ENCODE results near the gene GNB4. TPM values are rescaled to one million over a fixed set of nuclear protein-coding genes. Genes with fewer than 3 reads are reported as not detected.

GNB4 gene
- total RNA-seq, result 100 to 1,000 TPM in 1 of 4 donors, 10 to 100 TPM in 3; 18.2 to 110 (median 47.8) TPM

DNA sequence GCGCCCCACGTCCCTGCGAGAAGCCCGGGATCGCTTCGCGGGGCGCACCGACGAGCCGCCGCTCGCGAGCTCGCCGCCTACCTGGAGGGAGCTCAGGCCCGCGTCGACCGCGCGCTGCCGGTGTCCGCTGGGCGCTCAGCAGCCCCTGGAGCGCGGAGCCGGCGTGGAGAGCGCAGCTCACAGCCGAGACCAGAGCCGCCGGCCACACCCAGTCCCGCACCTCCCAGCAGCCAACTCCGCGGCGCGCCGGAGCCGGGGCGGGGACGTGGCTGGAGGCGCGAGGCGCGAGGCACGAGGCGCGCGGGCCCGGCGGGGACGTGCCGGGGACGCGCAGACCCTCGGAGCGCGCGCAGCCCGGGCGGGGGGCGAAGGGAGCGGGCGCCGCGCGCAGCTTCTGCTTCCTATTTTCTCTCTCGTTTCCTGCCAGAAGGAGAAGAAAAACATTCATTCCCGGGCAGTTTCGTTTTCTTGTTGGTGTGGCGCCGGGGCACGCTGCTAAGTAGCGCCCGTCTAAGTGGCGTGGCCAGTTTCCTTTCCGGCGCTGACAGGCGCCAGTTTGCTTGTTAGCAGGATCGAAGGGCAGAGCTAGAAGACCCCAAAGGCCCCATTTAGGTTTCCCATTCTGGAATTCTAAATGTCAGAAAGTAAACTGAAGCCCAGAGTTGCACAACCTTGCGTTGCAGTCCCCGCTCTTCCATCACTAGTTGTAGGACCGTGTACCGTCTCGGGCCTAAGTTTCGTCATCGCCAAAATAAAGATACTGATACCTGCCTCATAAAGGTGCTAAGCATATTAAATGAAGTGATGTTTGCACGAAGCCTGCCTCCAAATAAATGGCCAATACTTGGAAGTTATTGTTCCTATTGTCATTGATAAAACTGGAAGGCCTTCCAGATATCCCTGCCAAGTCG lies at the start of gene GNB4:
Gene GNB4, minus strand, starts transcription at position 206 of the 911 bp plus-strand sequence. CDS start 25,270 bp downstream, outside the sequence.
- intact Hi-C loops (cut with DNase I; ENCODE audit: low total_unique reads), result loop anchor here (10.0 kb wide), 1 partner anchor 113 kb away; the partner anchor contains the start of gene ACTL6A
- H3K27me3 ChIP-seq, result no peaks in the 10 kb centered on the region

GRCh38 chr3:179495483-179495882 lies 44.2 kb upstream of the GNB4 start:
- Histone ChIP-seq H3K9me3 (peaks cover 0 to 26% of the 10 kb centered on the region in 2 donors), H3K36me3 (no peaks in the 10 kb centered on the region), H3K4me1 (no peaks in the 10 kb centered on the region), H3K27ac (no peak overlapping the region), H3K27me3 (no peaks in the 10 kb centered on the region), H3K4me3 (no peak overlapping the region)
- DNase-seq, result no peak
- no peak for TF ChIP-seq POLR2A (IDR thresholded peaks at IDR 0.05)
- no peak for TF ChIP-seq CTCF (IDR thresholded peaks at IDR 0.05)
- intact Hi-C loops (cut with DNase I; ENCODE audit: low total_unique reads), result no loop called here

More for the DNA sequence above, at the start of gene GNB4:
- Histone ChIP-seq H3K4me1 (no peaks in the 10 kb centered on the region), H3K9me3 (no peaks in the 10 kb centered on the region), H3K36me3 (no peaks in the 10 kb centered on the region), H3K4me3 (peak within 1 kb of the TSS; percentile 59 to 75), H3K27ac (peak within 1 kb of the TSS; percentile 92 to 95)
- TF ChIP-seq CTCF (IDR thresholded peaks at IDR 0.05), result peak in 1 of 4 experiments; percentile 13
- TF ChIP-seq POLR2A (IDR thresholded peaks at IDR 0.05), result peak; percentile 47 to 59
- peak; percentile 69 to 79 for DNase-seq

DNA sequence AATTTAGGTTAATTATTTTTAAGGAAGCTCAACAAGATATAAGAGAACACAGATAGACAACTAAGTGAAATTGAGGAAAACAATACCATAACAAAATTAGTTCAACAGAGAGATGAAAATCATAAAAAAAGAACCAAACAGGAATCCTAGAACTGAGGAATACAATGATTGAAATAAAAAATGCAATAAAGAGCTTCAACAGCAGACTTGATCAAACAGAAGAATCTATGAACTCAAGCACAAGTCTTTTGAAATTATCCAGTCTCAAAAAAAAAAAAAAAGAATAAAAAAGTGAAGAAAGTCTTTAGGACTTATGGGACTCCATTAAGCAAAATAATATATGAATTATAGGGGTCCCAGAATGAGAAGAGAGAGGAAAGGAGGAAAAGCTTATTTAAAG lies 42.0 kb upstream of the GNB4 start:
- H3K27ac ChIP-seq, result no peak overlapping the region
- no peaks in the 10 kb centered on the region for H3K27me3 ChIP-seq
- DNase-seq, result no peak
- no peaks in the 10 kb centered on the region for H3K4me1 ChIP-seq
- TF ChIP-seq CTCF (IDR thresholded peaks at IDR 0.05) (no peak), POLR2A (IDR thresholded peaks at IDR 0.05) (no peak)
- no peak overlapping the region for H3K4me3 ChIP-seq
- intact Hi-C loops (cut with DNase I; ENCODE audit: low total_unique reads), result no loop called here
- peaks cover 0 to 26% of the 10 kb centered on the region in 2 donors for H3K9me3 ChIP-seq
- H3K36me3 ChIP-seq, result no peaks in the 10 kb centered on the region

GRCh38 chr3:179488213-179488612 lies 36.9 kb upstream of the GNB4 start:
- H3K4me1 ChIP-seq, result no peaks in the 10 kb centered on the region
- H3K36me3 ChIP-seq, result no peaks in the 10 kb centered on the region
- DNase-seq, result no peak
- TF ChIP-seq POLR2A (IDR thresholded peaks at IDR 0.05) (no peak), CTCF (IDR thresholded peaks at IDR 0.05) (no peak)
- intact Hi-C loops (cut with DNase I; ENCODE audit: low total_unique reads), result no loop called here
- no peak overlapping the region for H3K27ac ChIP-seq
- no peak overlapping the region for H3K4me3 ChIP-seq
- H3K27me3 ChIP-seq, result no peaks in the 10 kb centered on the region
- H3K9me3 ChIP-seq, result peaks cover 0 to 2% of the 10 kb centered on the region in 2 donors

- intact Hi-C loops (cut with DNase I; ENCODE audit: low total_unique reads), result no loop called here
- Histone ChIP-seq H3K27ac (no peak overlapping the region), H3K4me3 (no peak overlapping the region), H3K9me3 (no peaks in the 10 kb centered on the region), H3K27me3 (no peaks in the 10 kb centered on the region), H3K36me3 (no peaks in the 10 kb centered on the region), H3K4me1 (no peaks in the 10 kb centered on the region)
- no peak for TF ChIP-seq POLR2A (IDR thresholded peaks at IDR 0.05)
- no peak for TF ChIP-seq CTCF (IDR thresholded peaks at IDR 0.05)
- DNase-seq, result no peak
These were observed 35.5 kb upstream of the GNB4 start for GRCh38 chr3:179486806-179487205.
